Skeletal muscle cell (primary cell): ENCODE results near the gene HTRA1.

Experiments
- DNase-seq: peaks from one replicate; pipeline ENCODE4 v3.0.0-alpha.2; 2010; ENCODE audit warnings: low read depth
- H3K4me3 ChIP-seq: 2 replicates; pipeline ENCODE4 v1.5.1; 2011; ENCODE audit warnings: low read depth, mild to moderate bottlenecking, control low read depth, low read length, moderate library complexity

HTRA1 gene

DNA sequence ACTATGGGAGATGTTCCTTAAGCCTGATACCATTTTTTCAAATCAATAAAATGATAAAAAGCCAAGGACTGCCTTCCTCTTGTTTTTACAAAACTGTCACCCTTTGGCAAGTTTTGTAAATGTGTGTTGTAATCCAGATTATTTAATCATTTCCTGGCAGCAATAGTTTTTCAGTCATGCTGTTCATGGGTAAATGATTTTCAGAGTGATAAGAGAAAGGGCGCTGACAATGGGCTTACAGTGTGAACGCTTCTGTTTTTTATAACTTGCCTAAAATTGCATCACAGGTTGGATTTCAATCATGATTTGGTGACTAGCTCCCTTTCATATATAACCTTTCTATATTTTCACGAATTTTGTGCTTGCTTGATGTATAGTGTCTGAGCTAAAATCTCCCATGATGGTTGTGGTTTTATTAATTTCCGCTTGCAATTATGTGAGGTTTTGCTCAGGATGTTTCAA lies 80.2 kb downstream of the HTRA1 start:
- H3K4me3 ChIP-seq: no peak overlapping the region
- no peak for DNase-seq

DNA sequence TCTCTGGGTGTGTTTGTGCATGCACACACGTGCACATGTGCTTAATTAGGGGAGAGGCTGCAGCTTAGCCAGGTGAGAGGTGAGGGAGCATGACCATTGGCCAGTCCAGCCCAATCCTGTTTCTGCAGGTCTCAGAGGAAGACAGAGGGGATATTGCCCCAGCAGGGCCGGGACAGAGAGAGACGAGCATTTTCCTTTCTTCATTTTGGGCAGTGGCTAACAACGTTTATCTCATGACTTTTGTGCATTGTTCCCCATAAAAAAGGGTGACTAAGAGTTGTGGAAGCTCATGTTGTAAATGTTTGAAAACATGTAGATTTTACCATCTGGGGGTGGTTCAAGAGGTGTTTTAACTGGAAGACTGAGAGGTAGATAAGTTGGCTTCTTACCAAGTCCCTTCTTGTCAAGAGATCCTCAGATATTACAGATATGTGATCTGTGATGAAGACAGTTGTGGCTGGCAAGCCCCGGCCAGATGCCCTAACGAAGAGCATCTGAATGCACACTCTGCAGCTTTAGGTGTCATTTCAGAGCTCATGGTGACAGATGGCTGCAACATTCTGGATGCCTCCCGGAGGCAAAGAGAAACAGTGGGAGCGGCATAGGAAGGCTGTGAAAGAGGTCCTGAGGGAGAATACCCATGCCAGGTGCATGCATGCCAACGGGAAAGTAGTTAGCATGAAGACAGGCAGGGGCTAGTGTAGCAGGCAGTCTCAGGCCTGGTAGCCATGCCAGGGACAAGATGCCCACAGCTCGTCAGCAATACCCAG lies 82.5 kb downstream of the HTRA1 start:
- no peak for DNase-seq
- H3K4me3 ChIP-seq: no peak overlapping the region

DNA sequence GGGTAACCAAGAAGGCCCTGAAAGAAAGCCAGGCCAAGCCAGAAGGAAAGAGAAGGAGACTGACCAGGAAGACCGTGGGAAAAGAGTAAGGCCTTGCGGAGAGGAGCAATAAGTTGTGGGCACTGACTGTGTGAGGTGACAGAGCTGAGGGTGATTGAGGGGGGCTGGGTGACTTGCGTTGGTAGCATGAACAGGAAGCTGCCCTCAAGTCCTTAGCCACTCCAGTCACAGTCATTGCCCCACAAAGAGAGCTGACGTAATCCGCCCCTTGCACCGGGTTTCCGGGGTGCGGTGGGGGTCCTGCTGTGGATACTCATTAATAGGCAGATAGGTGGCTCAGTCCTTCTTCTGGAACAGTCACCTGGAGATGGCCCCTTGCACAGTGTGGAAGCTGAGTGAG lies 83.1 kb downstream of the HTRA1 start:
- H3K4me3 ChIP-seq: no peak overlapping the region
- DNase-seq: no peak

DNA sequence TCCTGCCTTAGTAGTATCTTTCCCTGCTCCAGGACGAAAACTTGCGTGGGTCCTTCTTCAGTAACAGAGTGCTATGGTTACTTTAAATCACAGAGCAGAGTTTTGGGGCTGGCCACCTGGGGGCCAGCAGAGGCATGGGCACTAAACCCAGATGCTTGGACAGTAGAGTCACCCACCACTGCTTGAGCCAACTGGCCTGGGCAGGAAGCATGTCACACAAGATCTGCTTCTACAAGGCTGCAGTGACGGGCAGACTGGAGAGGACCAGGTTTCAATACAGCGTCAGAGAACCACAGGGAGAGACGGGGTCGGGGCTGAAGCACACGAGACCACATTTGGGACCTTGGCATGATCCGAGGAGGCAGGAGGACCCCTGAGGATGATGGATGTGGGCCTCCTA lies 84.9 kb downstream of the HTRA1 start:
- no peak overlapping the region for H3K4me3 ChIP-seq
- no peak for DNase-seq

DNA sequence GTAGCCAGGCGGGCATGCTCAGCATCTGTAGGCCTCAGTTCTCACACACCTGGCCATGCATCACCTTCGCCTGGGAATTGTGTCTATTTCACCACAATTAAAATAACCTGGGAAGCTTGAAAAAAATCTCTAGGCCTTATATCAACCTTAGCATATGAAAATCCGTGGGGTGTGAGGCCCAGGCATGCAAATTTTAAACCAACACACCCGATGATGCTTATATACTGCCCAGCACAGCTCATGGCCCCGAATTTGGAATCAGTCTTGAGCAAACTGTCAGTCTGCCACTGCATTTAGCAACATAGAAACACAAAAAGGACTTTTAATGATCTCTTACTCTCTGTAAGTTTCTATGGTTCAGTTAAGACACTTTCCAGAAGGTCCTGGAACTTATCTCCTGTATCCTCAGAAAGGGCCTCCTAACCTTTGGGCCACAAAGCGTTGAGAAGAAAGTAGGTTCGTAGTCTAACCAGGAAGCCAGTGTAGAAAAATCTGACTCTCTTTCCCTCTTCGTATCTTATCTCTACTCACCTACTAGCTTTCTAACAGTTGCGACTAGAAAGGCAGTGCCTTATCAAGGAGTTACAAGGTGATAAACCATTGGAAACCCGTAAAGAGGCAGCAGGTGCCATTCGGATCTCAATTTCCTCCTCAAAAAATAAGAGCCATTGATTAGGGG lies 87.2 kb downstream of the HTRA1 start:
- no peak for DNase-seq
- no peak overlapping the region for H3K4me3 ChIP-seq

DNA sequence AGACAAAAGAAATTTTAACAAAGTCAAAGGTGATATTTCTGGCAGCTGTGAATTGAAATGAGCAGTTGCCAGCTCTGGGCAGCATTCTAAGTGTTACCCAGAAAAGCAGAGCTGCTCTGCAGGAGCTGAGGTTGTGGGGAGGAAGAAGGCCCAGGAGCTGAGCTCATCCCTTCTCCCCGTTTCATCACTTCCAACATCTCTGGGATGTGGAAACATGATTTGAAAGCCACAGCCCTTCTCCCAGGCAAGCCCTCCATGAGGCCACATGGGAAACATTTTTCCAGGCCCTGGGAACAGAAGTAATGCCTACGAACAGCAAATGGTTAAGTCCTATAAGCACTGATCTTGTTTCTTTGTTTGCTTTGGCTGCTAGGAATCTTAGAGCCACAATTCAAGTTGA lies 88.3 kb downstream of the HTRA1 start:
- peak; percentile 19 for DNase-seq
- no peak overlapping the region for H3K4me3 ChIP-seq

DNA sequence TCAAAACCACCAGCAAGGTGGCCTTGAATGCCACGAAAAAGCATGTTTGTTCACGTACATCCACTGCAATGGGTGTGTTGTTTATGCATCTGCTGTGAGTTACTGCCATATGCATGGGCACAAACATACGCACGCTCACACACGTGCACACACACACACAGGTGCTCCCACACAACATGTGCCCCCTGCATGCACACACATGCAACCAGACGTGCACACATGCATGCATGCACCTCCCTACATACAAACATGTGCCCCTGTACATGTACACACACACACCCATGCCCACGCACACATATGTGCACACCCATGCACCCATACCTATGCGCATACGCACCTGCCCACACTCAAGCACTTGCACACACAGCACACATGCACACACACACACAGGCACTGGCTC lies 89.1 kb downstream of the HTRA1 start:
- no peak for DNase-seq

DNA sequence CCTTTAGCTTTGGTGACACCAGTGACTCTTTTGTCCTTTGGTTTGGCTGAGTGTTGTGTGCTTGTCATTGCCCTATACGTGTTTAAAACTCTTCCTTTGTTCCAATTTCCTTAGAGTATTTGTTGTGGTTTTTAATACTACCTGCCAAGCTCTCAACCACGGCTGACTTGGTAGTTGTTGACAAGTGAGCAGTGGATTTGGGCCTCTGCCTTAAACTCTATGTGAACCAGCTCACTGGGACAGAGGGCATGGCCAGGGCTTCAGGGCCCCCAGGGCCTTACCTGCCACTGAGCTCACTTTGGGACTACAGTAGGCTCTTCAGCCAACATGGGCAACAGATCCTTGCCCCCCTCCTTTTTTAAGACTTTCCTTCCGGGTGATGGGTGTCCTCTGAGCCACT lies 89.6 kb downstream of the HTRA1 start:
- H3K4me3 ChIP-seq: no peak overlapping the region
- DNase-seq: no peak

More for the DNA sequence above, 89.1 kb downstream of the HTRA1 start:
- no peak overlapping the region for H3K4me3 ChIP-seq

DNA sequence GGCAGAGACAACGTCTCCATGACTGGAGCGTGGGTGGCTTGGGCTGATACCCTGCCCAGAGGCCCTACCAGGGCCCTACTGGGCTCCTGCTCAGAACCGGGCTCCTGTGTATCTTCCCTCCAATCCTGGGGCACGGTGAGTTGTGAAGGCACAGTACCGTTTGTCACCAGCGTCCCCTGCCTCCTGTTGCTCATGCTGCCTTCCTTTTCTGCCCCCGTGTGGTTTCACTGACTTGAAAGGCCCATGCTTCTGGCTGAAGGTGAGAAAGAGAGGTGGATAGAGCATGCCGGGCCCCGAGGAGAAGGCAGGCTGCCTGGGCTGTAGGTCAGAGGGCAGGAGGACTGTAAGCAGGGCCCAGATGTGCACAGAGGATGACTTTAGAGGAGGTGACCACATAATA lies 90.1 kb downstream of the HTRA1 start:
- H3K4me3 ChIP-seq: no peak overlapping the region
- DNase-seq: no peak

DNA sequence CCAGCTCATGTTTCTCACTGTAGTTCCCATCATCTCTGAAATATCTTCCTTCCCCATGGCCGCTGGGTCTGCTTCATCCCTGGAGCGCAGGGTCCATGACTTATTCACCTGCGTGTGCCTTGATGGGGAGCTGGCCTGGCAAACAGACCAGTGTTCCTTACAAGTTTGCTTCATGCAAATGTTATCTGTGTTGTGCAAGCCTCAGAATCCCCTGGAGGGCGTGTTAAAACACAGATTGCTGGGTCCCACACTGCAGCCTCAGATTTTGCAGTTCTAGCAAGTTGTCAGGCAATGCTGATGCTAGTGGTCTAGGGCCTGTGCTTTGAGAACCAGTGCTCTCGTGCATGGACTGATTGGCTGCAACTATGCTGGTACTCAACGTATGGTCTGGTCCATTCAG lies 92.0 kb downstream of the HTRA1 start:
- H3K4me3 ChIP-seq: no peak overlapping the region
- no peak for DNase-seq

DNA sequence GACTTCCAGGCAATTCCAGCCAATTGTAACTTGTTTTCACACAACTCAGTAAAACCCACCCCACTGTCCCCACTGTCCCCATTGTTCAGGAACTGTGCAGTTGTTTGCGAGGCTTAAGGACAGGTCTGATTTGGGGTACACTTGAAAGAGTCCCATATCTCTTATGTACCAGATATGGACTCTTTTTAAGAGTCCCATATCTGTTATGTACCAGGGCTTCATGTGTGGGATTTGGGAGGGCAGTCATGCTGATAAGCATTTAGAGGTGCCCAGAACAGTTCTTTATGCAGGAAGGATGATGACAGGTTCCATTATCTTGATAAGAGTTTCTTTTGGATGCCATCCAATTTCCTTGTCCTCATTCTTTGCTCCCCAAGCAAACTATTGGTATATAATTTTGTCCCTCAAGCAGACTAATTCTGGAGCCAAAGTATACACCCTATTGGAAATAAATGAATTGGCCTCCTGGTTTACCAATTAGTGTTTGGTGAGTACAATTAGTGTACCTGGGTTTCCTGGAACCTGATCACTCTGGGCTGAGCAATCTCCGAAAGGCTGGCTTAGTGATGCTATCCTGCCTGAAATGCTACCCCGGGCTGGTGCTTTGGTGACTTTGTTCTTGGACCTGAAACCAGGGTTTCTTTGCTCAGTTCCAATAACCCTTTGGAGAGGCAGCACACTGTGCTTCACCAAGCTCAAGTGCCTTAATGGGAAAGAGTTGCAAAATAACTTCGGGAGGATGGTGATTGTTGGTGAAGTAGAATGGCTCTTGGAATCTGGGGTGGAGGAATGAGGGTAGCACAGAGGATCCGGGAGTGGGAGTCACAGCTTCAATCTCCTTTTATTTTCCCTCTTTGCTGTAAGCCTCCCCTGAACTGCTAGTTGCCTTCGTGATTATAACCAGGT lies 93.0 kb downstream of the HTRA1 start:
- no peak for DNase-seq
- H3K4me3 ChIP-seq: no peak overlapping the region

DNA sequence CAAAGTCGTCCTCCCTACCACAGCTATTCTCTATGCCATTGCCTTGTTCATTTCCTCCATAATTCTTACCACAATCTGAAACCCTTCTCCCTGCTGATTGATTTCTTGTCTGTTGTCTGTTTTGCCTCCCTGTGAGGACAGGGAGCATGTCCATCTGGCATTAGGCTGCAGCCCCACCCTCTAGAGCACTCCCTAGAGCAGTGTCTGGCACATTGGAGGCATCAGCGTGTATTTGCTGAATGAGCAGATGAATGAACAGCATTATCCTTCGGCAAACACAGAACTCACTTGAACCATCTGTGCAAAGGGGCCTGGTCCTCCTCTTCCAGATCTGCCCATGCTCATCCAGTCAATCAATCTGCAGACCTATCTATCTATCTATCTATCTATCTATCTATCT lies 94.1 kb downstream of the HTRA1 start:
- no peak for DNase-seq
- H3K4me3 ChIP-seq: no peak overlapping the region

DNA sequence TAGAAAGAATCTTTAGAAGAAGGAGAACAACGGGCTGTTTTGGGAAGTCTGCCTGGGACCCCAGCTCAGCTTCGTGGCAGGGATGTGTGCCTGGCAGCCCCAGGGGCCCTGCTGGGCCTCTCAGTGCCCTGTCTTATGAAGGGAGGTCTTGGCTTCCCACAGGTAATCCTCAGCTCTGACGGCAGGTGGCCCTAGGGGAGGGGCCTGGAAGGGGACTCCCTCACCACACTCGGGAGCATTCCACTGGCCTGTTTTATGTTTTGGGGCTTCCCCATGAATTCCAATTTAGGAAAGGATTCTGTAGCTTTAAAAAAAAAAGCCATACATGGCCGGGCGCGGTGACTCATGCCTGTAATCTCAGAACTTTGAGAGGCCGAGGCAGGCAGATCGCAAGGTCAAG lies 96.2 kb downstream of the HTRA1 start:
- DNase-seq: no peak
- no peak overlapping the region for H3K4me3 ChIP-seq

DNA sequence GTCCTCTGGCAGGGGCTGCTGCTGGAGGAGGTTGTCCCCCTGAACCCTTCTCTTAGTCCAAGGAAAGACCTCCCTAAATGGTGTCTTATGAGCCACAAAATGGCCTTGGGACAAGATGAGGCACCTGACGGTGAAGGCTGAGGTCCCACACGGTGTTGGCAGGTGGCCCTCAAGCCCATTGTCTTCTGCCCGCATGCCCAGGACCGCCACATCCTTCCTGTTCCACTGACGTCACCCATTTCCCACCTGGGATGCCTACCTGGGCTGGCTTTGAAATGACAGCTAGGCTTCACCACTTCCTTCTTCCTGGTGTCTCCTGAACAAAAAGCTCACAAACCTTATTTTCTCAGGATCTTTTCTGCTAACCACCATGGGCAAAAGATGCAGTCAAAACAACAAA lies 97.1 kb downstream of the HTRA1 start:
- DNase-seq: no peak
- H3K4me3 ChIP-seq: no peak overlapping the region

DNA sequence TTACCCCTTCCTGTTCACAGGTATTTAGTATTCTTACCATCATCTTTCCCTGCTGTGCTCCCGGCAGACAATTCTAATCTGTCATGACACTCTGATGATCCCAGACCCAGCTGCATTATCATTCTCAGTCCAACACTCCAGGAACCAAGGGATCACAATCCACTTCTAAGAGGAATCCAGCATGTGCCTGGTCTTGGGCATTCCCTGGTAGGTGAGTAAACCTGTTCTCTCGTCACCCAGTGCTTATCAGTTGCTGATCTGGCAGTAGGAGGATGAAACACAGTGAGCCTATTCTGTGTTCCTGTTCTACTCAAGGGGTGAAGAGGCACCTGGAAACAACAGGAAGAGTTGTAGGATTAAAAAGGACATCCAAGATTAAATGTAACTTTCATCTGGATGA lies 97.9 kb downstream of the HTRA1 start:
- no peak for DNase-seq
- no peak overlapping the region for H3K4me3 ChIP-seq

DNA sequence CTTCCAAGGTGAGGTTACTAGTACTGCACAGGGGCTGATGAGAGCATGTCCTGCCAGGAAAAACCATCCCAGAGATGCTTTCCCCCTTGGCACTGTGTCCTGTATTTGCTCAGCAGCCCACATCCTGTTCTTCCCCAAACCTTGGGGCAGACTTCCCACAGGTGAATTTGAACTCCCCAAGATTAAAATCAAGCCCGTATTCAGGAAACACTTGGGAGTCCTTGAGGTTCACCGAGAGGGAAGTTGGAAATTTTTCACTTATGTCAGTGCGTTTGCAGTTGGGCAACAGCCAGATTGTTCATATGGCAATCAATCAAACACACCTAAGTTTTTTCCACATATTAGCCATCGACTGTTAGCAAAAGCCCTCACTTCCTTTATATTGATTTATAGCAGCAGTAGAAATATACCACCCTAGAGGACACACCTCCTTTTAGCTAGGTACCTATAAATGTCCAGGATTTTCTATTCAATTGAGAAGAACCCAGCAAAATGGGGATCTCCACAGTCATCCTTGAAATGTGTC lies 99.0 kb downstream of the HTRA1 start, which contains the start of gene DMBT1:
TSS of gene DMBT1 (plus strand) at position 476 of the 526 bp plus-strand sequence. CDS start at position 493, 17 bp downstream.
- H3K4me3 ChIP-seq: no peak within 1 kb of the TSS
- no peak for DNase-seq

DNA sequence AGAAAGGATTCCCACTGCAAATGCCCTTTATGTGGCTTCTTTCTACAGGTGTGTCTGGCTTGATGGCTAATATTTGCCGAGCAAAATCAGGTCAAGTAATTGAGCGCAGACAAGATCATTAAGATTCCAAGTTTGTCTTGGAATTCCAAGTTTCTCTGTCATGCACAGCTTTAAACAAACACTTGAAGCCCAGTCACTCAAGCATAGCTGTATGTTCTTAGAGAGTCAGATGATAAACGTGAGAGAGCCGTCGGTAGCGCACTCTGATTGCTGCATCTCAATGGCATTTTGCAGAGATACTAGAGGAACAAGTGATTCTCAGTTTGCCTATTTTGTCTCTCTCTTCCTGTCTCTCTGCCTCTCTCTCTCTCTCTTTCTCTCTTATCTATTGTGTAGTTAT lies 99.9 kb downstream of the HTRA1 start:
- DNase-seq: no peak
- H3K4me3 ChIP-seq: no peak overlapping the region

DNA sequence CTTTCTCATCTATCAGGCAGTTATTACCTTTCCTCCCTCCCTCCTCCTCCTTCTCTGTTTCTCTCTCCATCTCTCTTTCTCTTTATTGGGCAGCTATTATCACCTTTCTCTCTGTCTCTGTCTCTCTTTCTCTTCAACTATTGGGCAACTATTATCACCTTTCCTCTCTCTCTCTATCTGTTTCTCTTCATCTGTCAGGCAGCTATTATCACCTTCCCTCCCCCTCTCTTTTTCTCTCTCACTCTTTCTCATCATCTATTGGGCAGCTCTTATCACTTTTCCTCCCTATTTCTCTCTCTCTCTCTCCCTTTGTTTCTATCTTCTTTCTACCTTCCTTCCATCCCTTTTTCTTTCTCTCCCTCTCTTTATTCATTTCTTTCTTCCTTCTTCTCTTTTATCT lies 100.4 kb downstream of the HTRA1 start:
- DNase-seq: no peak
- no peak overlapping the region for H3K4me3 ChIP-seq
